ENCODE results near the gene MUC22.

- TF ChIP-seq LEF1 (IDR thresholded peaks at IDR 0.05; ENCODE audit: borderline replicate concordance): no peak
- no peak for TF ChIP-seq FOXA1 (IDR thresholded peaks at IDR 0.05)
- TF ChIP-seq CTBP1 (IDR thresholded peaks at IDR 0.05; ENCODE audit: borderline replicate concordance): no peak
- TF ChIP-seq NFRKB (IDR thresholded peaks at IDR 0.05): no peak
- TF ChIP-seq ZNF384 (IDR thresholded peaks at IDR 0.05): no peak
- TF ChIP-seq FOXM1 (IDR thresholded peaks at IDR 0.05; ENCODE audit: borderline replicate concordance): no peak
Observed at GRCh38 chr6:30972816-30973215, 37.5 kb upstream of the MUC22 start.

Measured in HEK293T (cell line).